ENCODE data around the gene FOXJ3. TPM values are rescaled to one million over a fixed set of nuclear protein-coding genes. Genes with fewer than 3 reads are reported as not detected.

FOXJ3 gene
- total and polyA plus RNA-seq, 2 experiments from 2014 or later: 19.0 to 39.0 TPM

DNA sequence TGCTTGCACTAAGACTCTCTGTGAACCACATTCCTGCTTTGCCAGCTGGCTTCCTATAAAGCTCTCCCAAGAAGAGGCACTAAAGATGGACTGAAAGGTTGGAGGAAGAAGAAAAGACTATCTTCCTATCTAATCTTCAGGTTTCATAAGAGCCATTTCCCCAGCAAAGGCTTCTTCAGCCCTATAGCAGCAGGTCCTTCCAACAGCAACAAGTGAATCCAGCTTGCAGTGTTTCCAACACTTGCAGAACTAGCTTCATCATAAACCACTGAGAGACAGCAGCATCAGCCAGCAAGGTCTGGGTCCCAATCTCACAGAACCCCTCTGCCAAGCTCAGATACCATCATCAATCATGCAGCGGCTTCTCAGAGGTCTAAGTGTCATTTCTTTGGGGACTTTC lies 28.1 kb downstream of the FOXJ3 start:
- Histone ChIP-seq H3K4me3 (no peak overlapping the region), H3K27me3 (no peaks in the 10 kb centered on the region), H3K9me2 (replicated peaks; ENCODE audit: insufficient read depth) (no peaks in the 10 kb centered on the region), H3K4me2 (no peak overlapping the region), H3K4me1 (ENCODE audit: insufficient read depth) (no peaks in the 10 kb centered on the region), H3K9me3 (ENCODE audit: low read depth) (peaks cover 7% of the 10 kb centered on the region), H3K36me3 (replicated peaks; ENCODE audit: insufficient read depth, low read depth) (no peaks in the 10 kb centered on the region), H2AFZ (no peak overlapping the region), H3K79me2 (peaks cover 93% of the 10 kb centered on the region), H3K27ac (no peak overlapping the region), H4K20me1 (ENCODE audit: insufficient read depth, poor library complexity, severe bottlenecking) (peaks cover 27% of the 10 kb centered on the region)
- TF ChIP-seq EZH2phosphoT487 (IDR thresholded peaks at IDR 0.05; ENCODE audit: low read depth, severe bottlenecking, unreplicated experiment) (no peak), EZH2 (IDR thresholded peaks at IDR 0.05; ENCODE audit: borderline replicate concordance) (no peak)
- TF ChIP-seq, protein P1, sequence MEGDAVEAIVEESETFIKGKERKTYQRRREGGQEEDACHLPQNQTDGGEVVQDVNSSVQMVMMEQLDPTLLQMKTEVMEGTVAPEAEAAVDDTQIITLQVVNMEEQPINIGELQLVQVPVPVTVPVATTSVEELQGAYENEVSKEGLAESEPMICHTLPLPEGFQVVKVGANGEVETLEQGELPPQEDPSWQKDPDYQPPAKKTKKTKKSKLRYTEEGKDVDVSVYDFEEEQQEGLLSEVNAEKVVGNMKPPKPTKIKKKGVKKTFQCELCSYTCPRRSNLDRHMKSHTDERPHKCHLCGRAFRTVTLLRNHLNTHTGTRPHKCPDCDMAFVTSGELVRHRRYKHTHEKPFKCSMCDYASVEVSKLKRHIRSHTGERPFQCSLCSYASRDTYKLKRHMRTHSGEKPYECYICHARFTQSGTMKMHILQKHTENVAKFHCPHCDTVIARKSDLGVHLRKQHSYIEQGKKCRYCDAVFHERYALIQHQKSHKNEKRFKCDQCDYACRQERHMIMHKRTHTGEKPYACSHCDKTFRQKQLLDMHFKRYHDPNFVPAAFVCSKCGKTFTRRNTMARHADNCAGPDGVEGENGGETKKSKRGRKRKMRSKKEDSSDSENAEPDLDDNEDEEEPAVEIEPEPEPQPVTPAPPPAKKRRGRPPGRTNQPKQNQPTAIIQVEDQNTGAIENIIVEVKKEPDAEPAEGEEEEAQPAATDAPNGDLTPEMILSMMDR (IDR thresholded peaks at IDR 0.05; ENCODE audit: poor library complexity): no peak
- WGBS (ENCODE audit: low lambda C conversion rate, missing lambda C conversion rate): 87% methylated on average over 1 of the region's 1 CpG
- no peak for DNase-seq (ENCODE audit: low spot score)

DNA sequence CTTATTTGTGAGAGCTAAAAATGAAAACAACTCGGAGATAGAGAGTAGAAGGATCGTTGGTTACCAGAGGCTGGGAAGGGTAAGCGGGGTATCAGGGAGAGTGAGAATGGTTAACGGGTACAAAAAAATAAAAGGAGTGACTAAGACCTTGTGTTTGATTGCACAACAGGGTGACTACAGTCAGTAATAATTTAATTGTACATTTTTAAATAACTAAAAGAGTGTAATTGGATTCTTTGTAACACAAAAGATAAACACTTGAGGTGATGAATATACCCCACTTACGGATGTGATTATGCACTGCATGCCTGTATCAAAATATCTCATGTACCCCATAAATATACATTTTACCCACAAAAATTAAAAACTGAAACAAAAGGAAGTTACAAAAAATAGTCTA lies 29.4 kb downstream of the FOXJ3 start:
- peaks cover 87% of the 10 kb centered on the region for H3K79me2 ChIP-seq
- TF ChIP-seq, protein P1 (IDR thresholded peaks at IDR 0.05; ENCODE audit: poor library complexity): no peak
- TF ChIP-seq EZH2 (IDR thresholded peaks at IDR 0.05; ENCODE audit: borderline replicate concordance): no peak
- no peak for TF ChIP-seq EZH2phosphoT487 (IDR thresholded peaks at IDR 0.05; ENCODE audit: low read depth, severe bottlenecking, unreplicated experiment)
- no peak overlapping the region for H3K4me2 ChIP-seq
- no peak overlapping the region for H3K4me3 ChIP-seq
- H3K36me3 ChIP-seq (replicated peaks; ENCODE audit: insufficient read depth, low read depth): no peaks in the 10 kb centered on the region
- H3K27me3 ChIP-seq: no peaks in the 10 kb centered on the region
- no peak overlapping the region for H2AFZ ChIP-seq
- peaks cover 10% of the 10 kb centered on the region for H3K9me3 ChIP-seq (ENCODE audit: low read depth)
- H4K20me1 ChIP-seq (ENCODE audit: insufficient read depth, poor library complexity, severe bottlenecking): peaks cover 14% of the 10 kb centered on the region
- no peak overlapping the region for H3K27ac ChIP-seq
- H3K4me1 ChIP-seq (ENCODE audit: insufficient read depth): no peaks in the 10 kb centered on the region
- DNase-seq (ENCODE audit: low spot score): no peak
- 96% methylated on average over 5 of the region's 5 CpGs for WGBS (ENCODE audit: low lambda C conversion rate, missing lambda C conversion rate)
- no peaks in the 10 kb centered on the region for H3K9me2 ChIP-seq (replicated peaks; ENCODE audit: insufficient read depth)

DNA sequence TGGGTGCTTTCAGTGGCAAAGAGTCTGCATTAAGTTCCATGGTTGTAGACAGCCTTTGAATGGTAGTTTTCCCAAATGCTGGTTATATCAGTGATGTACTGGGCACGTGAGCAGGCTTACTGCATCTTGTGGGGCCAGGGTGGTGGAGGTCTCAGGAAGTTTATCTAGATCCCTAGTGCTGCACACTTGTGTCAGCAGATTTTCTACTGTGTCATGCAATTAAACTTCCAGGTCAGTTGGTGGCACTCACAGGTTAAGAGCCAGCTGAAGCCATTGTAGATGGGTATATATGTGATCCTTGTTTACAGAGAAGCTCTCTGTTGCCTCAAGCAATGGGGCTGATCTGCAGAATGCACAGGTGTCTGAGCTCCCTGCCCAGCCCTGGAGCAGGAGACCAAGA lies 33.0 kb downstream of the FOXJ3 start:
- Histone ChIP-seq H3K9me3 (ENCODE audit: low read depth) (peaks cover 16% of the 10 kb centered on the region), H3K36me3 (replicated peaks; ENCODE audit: insufficient read depth, low read depth) (no peaks in the 10 kb centered on the region), H4K20me1 (ENCODE audit: insufficient read depth, poor library complexity, severe bottlenecking) (no peaks in the 10 kb centered on the region), H3K4me1 (ENCODE audit: insufficient read depth) (no peaks in the 10 kb centered on the region), H3K9me2 (replicated peaks; ENCODE audit: insufficient read depth) (no peaks in the 10 kb centered on the region), H2AFZ (no peak overlapping the region), H3K4me2 (no peak overlapping the region), H3K79me2 (peaks cover 82% of the 10 kb centered on the region), H3K27me3 (no peaks in the 10 kb centered on the region), H3K27ac (no peak overlapping the region), H3K4me3 (no peak overlapping the region)
- WGBS (ENCODE audit: low lambda C conversion rate, missing lambda C conversion rate): 100% methylated on average over 1 of the region's 1 CpG
- TF ChIP-seq EZH2phosphoT487 (IDR thresholded peaks at IDR 0.05; ENCODE audit: low read depth, severe bottlenecking, unreplicated experiment) (no peak), EZH2 (IDR thresholded peaks at IDR 0.05; ENCODE audit: borderline replicate concordance) (no peak)
- TF ChIP-seq, protein P1 (IDR thresholded peaks at IDR 0.05; ENCODE audit: poor library complexity): no peak
- DNase-seq (ENCODE audit: low spot score): no peak

DNA sequence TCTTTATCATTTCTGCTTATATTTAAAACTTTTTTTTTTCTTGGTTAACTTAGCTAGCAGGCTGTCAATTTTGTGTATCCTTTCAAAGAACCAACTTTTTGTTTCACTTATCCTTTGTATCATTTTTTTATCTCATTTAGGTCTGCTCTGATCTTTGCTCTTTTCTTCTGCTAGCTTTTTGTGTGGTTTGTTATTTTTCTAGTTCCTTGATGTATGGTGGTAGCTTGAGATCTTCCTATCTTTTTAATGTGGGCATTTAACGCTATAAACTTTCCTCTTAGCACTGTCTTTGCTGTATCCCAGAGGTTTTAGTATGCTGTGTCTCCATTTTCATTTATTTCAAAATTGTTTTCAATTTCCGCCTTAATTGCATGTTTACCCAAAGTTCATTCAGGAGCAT lies 36.5 kb downstream of the FOXJ3 start:
- no peaks in the 10 kb centered on the region for H4K20me1 ChIP-seq (ENCODE audit: insufficient read depth, poor library complexity, severe bottlenecking)
- no peak overlapping the region for H3K4me2 ChIP-seq
- H2AFZ ChIP-seq: no peak overlapping the region
- no peak for DNase-seq (ENCODE audit: low spot score)
- H3K9me2 ChIP-seq (replicated peaks; ENCODE audit: insufficient read depth): no peaks in the 10 kb centered on the region
- TF ChIP-seq, protein P1 (IDR thresholded peaks at IDR 0.05; ENCODE audit: poor library complexity): no peak
- TF ChIP-seq EZH2 (IDR thresholded peaks at IDR 0.05; ENCODE audit: borderline replicate concordance): no peak
- no peak for TF ChIP-seq EZH2phosphoT487 (IDR thresholded peaks at IDR 0.05; ENCODE audit: low read depth, severe bottlenecking, unreplicated experiment)
- H3K36me3 ChIP-seq (replicated peaks; ENCODE audit: insufficient read depth, low read depth): no peaks in the 10 kb centered on the region
- no peak overlapping the region for H3K27ac ChIP-seq
- H3K4me3 ChIP-seq: no peak overlapping the region
- peaks cover 9% of the 10 kb centered on the region for H3K9me3 ChIP-seq (ENCODE audit: low read depth)
- no peaks in the 10 kb centered on the region for H3K4me1 ChIP-seq (ENCODE audit: insufficient read depth)
- H3K79me2 ChIP-seq: peaks cover 69% of the 10 kb centered on the region
- no peaks in the 10 kb centered on the region for H3K27me3 ChIP-seq
- WGBS (ENCODE audit: low lambda C conversion rate, missing lambda C conversion rate): 96% methylated on average over 2 of the region's 2 CpGs
